Measurements from ENCODE around the gene OR13J1. TPM values are rescaled to one million over a fixed set of nuclear protein-coding genes. Genes with fewer than 3 reads are reported as not detected.

OR13J1 gene
- polyA plus RNA-seq, 2 of the 4 experiments (the other 2 are of a cell fraction): not detected

DNA sequence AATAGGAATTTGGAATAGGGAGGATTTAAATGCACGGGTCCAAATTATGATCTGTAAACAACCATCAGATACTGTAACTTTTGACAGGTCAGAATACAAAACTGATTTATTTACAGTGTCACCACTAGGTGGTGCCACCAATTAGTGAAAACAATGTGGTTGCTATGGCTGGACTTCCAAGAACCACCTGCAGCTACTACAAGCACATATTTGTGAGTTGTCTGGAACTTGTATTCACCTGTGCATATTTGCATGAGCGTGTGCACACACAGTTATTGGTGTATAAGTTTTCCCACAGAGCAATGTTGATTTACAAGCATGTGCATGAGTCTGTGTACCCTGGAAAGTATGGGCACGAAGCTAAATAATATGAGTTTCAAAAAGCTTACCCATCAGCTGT is 32.8 kb upstream of the OR13J1 start (continued):
- TF ChIP-seq, protein P1, sequence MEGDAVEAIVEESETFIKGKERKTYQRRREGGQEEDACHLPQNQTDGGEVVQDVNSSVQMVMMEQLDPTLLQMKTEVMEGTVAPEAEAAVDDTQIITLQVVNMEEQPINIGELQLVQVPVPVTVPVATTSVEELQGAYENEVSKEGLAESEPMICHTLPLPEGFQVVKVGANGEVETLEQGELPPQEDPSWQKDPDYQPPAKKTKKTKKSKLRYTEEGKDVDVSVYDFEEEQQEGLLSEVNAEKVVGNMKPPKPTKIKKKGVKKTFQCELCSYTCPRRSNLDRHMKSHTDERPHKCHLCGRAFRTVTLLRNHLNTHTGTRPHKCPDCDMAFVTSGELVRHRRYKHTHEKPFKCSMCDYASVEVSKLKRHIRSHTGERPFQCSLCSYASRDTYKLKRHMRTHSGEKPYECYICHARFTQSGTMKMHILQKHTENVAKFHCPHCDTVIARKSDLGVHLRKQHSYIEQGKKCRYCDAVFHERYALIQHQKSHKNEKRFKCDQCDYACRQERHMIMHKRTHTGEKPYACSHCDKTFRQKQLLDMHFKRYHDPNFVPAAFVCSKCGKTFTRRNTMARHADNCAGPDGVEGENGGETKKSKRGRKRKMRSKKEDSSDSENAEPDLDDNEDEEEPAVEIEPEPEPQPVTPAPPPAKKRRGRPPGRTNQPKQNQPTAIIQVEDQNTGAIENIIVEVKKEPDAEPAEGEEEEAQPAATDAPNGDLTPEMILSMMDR (IDR thresholded peaks at IDR 0.05): peak; percentile 88
- TF ChIP-seq KDM5A (IDR thresholded peaks at IDR 0.05) (no peak), EHMT2 (IDR thresholded peaks at IDR 0.05; ENCODE audit: low read depth) (no peak), CHD2 (IDR thresholded peaks at IDR 0.05; ENCODE audit: low read length, partially characterized antibody) (no peak), EP300 (IDR thresholded peaks at IDR 0.05) (no peak), HEYL (CRISPR knock-in tag; IDR thresholded peaks at IDR 0.05) (no peak)
- TF ChIP-seq, protein P2, sequence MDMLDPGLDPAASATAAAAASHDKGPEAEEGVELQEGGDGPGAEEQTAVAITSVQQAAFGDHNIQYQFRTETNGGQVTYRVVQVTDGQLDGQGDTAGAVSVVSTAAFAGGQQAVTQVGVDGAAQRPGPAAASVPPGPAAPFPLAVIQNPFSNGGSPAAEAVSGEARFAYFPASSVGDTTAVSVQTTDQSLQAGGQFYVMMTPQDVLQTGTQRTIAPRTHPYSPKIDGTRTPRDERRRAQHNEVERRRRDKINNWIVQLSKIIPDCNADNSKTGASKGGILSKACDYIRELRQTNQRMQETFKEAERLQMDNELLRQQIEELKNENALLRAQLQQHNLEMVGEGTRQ (IDR thresholded peaks at IDR 0.05): no peak
- TF ChIP-seq, protein P3, sequence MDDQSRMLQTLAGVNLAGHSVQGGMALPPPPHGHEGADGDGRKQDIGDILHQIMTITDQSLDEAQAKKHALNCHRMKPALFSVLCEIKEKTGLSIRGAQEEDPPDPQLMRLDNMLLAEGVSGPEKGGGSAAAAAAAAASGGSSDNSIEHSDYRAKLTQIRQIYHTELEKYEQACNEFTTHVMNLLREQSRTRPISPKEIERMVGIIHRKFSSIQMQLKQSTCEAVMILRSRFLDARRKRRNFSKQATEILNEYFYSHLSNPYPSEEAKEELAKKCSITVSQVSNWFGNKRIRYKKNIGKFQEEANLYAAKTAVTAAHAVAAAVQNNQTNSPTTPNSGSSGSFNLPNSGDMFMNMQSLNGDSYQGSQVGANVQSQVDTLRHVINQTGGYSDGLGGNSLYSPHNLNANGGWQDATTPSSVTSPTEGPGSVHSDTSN (IDR thresholded peaks at IDR 0.05): no peak

DNA sequence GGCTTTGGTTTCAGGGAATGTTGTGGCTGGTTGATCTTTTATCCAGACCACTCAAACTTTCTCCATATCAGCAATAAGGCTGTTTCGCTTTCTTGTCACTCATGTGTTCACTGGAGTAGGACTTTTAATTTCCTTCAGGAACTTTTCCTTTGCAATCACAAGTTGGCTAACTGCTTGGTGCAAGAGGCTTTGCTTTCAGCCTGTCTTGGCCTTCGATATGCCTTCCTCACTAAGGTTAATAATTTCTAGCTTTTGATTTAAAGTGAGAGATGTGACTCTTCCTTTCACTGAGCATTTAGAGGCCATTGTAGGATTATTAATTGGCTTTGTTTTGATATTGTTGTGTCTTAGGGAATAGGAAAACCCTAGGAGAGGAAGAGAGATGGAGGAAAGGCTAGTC is 28.8 kb upstream of the OR13J1 start:
- DNase-seq (ENCODE audit: low read depth in 1 of 2, low spot score in 1 of 2): no peak
- POLR2A ChIA-PET: interaction anchor here (0.8 kb wide), 1 partner anchor 47 kb away, joined by 3 read pairs; no protein-coding TSS in a partner anchor
- no peaks in the 10 kb centered on the region for H3K9me3 ChIP-seq
- no peak for FAIRE-seq
- CTCF ChIA-PET: interaction anchor here (0.6 to 5.9 kb wide), 9 partner anchors 9 to 125 kb away, joined by 3 to 39 read pairs (median 5); no protein-coding TSS in a partner anchor
- no peak overlapping the region for H3K27ac ChIP-seq
- H3K4me1 ChIP-seq: peaks cover 4% of the 10 kb centered on the region; the same call in 1 of the 3 replicates
- no peak overlapping the region for H3K4me2 ChIP-seq
- no peak overlapping the region for H3K4me3 ChIP-seq
- WGBS (ENCODE audit: missing lambda C conversion rate): 43% methylated on average over 2 of the region's 2 CpGs
- TF ChIP-seq, protein P4, sequence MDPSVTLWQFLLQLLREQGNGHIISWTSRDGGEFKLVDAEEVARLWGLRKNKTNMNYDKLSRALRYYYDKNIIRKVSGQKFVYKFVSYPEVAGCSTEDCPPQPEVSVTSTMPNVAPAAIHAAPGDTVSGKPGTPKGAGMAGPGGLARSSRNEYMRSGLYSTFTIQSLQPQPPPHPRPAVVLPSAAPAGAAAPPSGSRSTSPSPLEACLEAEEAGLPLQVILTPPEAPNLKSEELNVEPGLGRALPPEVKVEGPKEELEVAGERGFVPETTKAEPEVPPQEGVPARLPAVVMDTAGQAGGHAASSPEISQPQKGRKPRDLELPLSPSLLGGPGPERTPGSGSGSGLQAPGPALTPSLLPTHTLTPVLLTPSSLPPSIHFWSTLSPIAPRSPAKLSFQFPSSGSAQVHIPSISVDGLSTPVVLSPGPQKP (IDR thresholded peaks at IDR 0.05; ENCODE audit: low read depth, low read length): no peak
- TF ChIP-seq HOXB13 (CRISPR knock-in tag; IDR thresholded peaks at IDR 0.05; ENCODE audit: low read depth): no peak
- TF ChIP-seq, protein P5, sequence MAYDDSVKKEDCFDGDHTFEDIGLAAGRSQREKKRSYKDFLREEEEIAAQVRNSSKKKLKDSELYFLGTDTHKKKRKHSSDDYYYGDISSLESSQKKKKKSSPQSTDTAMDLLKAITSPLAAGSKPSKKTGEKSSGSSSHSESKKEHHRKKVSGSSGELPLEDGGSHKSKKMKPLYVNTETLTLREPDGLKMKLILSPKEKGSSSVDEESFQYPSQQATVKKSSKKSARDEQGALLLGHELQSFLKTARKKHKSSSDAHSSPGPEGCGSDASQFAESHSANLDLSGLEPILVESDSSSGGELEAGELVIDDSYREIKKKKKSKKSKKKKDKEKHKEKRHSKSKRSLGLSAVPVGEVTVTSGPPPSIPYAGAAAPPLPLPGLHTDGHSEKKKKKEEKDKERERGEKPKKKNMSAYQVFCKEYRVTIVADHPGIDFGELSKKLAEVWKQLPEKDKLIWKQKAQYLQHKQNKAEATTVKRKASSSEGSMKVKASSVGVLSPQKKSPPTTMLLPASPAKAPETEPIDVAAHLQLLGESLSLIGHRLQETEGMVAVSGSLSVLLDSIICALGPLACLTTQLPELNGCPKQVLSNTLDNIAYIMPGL (CRISPR knock-in tag; IDR thresholded peaks at IDR 0.05; ENCODE audit: borderline replicate concordance): no peak
- TF ChIP-seq RNF2 (IDR thresholded peaks at IDR 0.05; ENCODE audit: borderline replicate concordance, low read depth): no peak
- no peak for TF ChIP-seq FOSL2 (IDR thresholded peaks at IDR 0.05)
- TF ChIP-seq FOSL2 (CRISPR knock-in tag; IDR thresholded peaks at IDR 0.05): no peak
- TF ChIP-seq, protein P6, sequence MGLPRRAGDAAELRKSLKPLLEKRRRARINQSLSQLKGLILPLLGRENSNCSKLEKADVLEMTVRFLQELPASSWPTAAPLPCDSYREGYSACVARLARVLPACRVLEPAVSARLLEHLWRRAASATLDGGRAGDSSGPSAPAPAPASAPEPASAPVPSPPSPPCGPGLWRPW (IDR thresholded peaks at IDR 0.05): no peak
- TF ChIP-seq HOXB5 (CRISPR knock-in tag; IDR thresholded peaks at IDR 0.05): no peak
- ATAC-seq: no peak

DNA sequence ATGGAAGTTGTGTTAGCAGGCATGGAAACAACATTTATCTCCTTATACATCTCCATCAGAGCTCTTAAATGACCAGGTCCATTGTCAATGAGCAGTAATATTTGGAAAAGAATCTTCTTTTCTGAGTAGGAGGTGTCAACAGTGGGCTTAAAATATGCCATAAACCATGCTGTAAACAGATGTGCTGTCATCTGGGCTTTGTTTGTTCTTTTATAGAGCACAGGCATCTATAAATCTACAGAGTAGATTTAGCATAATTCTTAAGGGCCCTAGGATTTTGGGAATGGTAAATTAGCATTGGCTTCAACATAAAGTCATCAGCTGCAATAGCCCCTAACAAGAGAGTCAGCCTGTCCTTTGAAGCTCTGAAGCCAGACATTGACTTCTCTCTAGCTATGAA is 28.1 kb upstream of the OR13J1 start:
- H3K9me3 ChIP-seq: no peaks in the 10 kb centered on the region
- POLR2A ChIA-PET: interaction anchor here (0.8 kb wide), 1 partner anchor 48 kb away, joined by 3 read pairs; no protein-coding TSS in a partner anchor
- no peak overlapping the region for H3K4me2 ChIP-seq
- no peak for ATAC-seq
- peaks cover 4% of the 10 kb centered on the region; the same call in 1 of the 3 replicates for H3K4me1 ChIP-seq
- no peak for DNase-seq (ENCODE audit: low read depth in 1 of 2, low spot score in 1 of 2)
- FAIRE-seq: no peak
- no peak overlapping the region for H3K4me3 ChIP-seq
- TF ChIP-seq ZSCAN20 (CRISPR knock-in tag; IDR thresholded peaks at IDR 0.05) (no peak), RCOR1 (IDR thresholded peaks at IDR 0.05; ENCODE audit: low read depth, low read length) (no peak), CBX8 (IDR thresholded peaks at IDR 0.05) (no peak), EHMT2 (IDR thresholded peaks at IDR 0.05; ENCODE audit: low read depth) (no peak), MAFK (IDR thresholded peaks at IDR 0.05; ENCODE audit: partially characterized antibody) (no peak)
- TF ChIP-seq, protein P5 (CRISPR knock-in tag; IDR thresholded peaks at IDR 0.05; ENCODE audit: borderline replicate concordance): no peak
- TF ChIP-seq, protein P1 (IDR thresholded peaks at IDR 0.05): no peak
- CTCF ChIA-PET: interaction anchor here (0.6 to 5.9 kb wide), 9 partner anchors 10 to 108 kb away, joined by 3 to 39 read pairs (median 5); no protein-coding TSS in a partner anchor
- H3K27ac ChIP-seq: no peak overlapping the region

All from A549 (cell line).